GM15510 (cell line): ENCODE data around the gene ARIH2.

Experiments
- POLR2A ChIP-seq: IDR thresholded peaks from 3 replicates; pipeline ENCODE4 v1.6.1; 2011; ENCODE audit warnings: borderline replicate concordance; ENCODE audit not compliant: insufficient read length; ENCODE audit errors: extremely low read depth

Gene ARIH2

GRCh38 chr3:48919215-48920138 is 835 bp downstream of the ARIH2 start:
- TF ChIP-seq POLR2A: peak; percentile 37

DNA sequence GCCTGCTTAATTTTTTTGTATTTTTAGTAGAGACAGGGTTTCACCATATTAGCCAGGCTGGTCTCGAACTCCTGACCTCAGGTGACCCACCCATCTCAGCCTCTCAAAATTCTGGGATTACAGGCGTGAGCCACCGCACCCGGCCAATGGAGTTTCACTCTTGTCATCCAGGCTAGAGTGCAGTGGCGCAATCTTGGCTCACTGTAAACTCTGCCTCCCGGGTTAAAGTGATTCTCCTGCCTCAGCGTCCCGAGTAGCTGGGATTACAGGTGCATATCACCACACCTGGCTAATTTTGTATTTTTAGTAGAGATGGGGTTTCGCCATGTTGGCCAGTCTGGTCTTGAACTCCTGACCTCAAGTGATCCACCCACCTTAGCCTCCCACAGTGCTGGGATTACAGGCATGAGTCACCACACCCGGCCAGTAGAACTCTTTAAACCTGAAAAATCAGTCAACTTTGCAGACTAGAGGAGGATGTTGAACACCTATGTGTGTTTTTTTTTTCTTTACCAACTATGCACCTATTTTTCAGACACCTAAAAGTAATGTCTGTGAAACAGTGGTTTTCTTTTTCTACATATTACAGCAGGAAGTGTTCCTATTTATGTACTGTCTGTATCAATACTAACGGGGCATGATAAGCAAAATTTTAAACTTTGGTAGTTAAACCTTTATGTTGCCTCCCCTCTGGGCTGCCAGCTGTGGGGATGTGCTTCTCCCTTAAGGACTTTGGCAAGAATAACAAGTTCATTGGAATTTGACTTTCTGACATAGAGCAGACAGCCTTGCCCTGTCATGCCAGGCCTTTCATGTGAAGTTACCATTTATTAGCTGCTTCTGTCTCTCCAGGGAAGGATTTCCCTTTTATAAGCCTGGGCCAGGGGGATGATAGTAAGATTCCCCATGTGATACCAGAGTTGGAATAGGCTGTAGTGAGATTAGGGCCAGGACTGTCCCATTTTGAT is 8.1 kb downstream of the ARIH2 start:
- no peak for TF ChIP-seq POLR2A

GRCh38 chr3:48927928-48928327 is 9.3 kb downstream of the ARIH2 start:
- TF ChIP-seq POLR2A: no peak

GRCh38 chr3:48928679-48929078 is 10.0 kb downstream of the ARIH2 start:
- no peak for TF ChIP-seq POLR2A

GRCh38 chr3:48929358-48930035 is 10.9 kb downstream of the ARIH2 start:
- TF ChIP-seq POLR2A: no peak

DNA sequence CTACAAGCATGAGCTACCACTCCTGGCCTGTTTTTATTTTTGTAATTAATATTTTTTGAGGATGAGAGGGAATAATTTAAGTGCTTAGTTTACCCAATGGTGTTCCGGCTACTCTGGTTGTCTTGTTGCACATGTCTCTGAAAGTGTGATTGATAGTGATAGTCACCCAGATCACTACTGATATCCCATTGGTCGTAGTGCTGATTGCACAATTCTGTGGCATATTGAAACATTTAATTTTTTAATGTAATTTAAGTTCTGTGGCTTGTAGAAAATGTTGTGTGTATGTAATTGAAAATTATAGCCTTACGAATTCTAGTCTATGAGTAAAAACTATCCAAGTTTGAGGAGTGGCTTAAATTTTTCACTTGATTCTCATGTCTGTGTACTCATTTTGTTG is 11.9 kb downstream of the ARIH2 start:
- no peak for TF ChIP-seq POLR2A

DNA sequence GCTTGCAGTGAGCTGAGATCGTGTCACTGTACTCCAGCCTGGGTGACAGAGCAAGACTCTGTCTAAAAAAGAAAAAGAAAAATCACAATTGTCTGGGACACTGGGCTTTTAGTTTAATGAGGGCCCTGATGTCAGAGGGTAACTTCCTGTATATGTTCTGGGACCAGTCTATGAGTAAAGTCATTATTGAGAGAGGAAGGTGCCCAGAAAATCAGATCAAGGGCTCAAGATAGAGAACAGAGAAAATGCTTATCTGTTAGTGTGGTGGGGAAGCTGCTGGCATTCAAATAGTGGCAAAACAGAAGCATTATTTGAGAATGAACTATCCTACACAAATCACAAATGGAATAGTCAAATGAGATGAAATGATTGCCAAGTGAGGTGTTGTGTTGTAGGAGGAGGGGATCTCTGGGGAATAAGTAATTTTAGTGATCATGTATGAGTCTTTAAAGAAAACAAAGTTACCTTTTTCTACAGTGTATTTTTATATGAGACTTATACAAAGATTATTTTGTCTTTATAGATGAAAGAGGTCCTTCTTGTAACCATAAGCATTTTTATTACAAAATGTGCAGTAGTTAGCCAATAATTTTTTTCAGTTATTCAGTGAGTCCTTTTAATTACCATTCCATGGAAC is 13.4 kb downstream of the ARIH2 start:
- TF ChIP-seq POLR2A: no peak

- no peak for TF ChIP-seq POLR2A
Observed at GRCh38 chr3:48934333-48934991, 15.8 kb downstream of the ARIH2 start.

- no peak for TF ChIP-seq POLR2A
Observed at GRCh38 chr3:48935530-48935929, 16.9 kb downstream of the ARIH2 start.

GRCh38 chr3:48938156-48938555 is 19.5 kb downstream of the ARIH2 start:
- no peak for TF ChIP-seq POLR2A

DNA sequence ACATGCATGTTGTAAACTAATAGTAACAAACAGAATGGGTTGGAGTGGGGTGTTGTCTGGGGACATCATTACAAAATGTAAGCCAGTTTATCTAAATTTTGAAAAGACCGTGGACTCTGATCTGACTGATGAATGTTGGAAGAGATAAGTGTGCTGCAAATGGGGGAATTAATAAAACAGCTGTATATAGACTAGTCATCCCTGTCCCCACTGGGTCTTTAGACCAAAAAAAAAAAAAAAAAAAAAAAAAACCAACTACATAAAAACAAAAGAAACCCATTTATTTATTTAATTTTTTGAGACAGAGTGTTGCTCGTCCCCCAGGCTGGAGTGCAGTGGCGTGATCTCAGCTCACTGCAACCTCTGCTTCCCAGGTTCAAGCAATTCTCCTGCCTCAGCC is 20.0 kb downstream of the ARIH2 start:
- no peak for TF ChIP-seq POLR2A

GRCh38 chr3:48945432-48945831 is 26.8 kb downstream of the ARIH2 start:
- TF ChIP-seq POLR2A: no peak

- TF ChIP-seq POLR2A: no peak
Observed at GRCh38 chr3:48945891-48946549, 27.4 kb downstream of the ARIH2 start.

DNA sequence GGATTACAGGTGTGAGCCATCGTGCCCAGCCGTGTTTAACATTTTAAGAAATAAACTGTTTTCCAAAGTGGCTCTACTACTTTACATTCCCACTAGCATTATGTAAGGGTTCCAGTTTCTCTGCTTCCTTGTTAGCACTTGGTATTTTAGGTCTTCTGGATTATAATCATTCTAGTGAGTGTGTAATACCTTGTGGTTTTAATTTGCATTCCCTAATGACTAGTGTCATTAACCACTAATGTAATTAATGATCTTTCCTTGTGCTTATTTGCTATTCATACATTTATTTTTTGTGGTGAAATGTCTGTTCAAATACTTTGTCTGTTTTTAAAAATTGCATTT is 30.7 kb downstream of the ARIH2 start:
- TF ChIP-seq POLR2A: no peak

GRCh38 chr3:48950051-48950450 is 31.4 kb downstream of the ARIH2 start:
- no peak for TF ChIP-seq POLR2A
